OCI-M1 (cell line): Measurements from ENCODE around the gene KCTD14.
"Not testable (repeated sequence)": the region's sequence is repeated elsewhere in the genome, so short reads cannot be mapped to it uniquely, and the experiment has no call there.

ENCODE experiments used
- DNase-seq: peaks from one replicate; lab custom pipeline; 2025; lab: John Stamatoyannopoulos, UW

Gene KCTD14

GRCh38 chr11:78022397-78023396, at the start of gene KCTD14:
Gene KCTD14, minus strand, starts transcription at chr11:78023276. Its CDS starts 27 bp downstream, at chr11:78023249.
- no peak for DNase-seq

GRCh38 chr11:78072455-78072854, 49.4 kb upstream of the KCTD14 start:
- DNase-seq = no peak

- DNase-seq = no peak
These were observed 48.6 kb upstream of the KCTD14 start for GRCh38 chr11:78071717-78072116.

- no peak for DNase-seq
These were observed 47.5 kb upstream of the KCTD14 start for GRCh38 chr11:78070621-78071020.

GRCh38 chr11:78069465-78069864, 46.4 kb upstream of the KCTD14 start:
- no peak for DNase-seq

- no peak for DNase-seq
These were observed 44.6 kb upstream of the KCTD14 start for GRCh38 chr11:78067704-78068103.

GRCh38 chr11:78066471-78066870, 43.4 kb upstream of the KCTD14 start:
- no peak for DNase-seq

- no peak for DNase-seq
These were observed 42.1 kb upstream of the KCTD14 start for GRCh38 chr11:78065203-78065602.

- no peak for DNase-seq
These were observed 40.5 kb upstream of the KCTD14 start, which contains the start of gene THRSP for GRCh38 chr11:78063440-78064181. Gene THRSP, plus strand, starts transcription at chr11:78063861. Its CDS starts 21 bp downstream, at chr11:78063882.

- peak; percentile 53 for DNase-seq
These were observed 39.6 kb upstream of the KCTD14 start for GRCh38 chr11:78062671-78063070.

- DNase-seq = peak; percentile 77
These were observed 38.8 kb upstream of the KCTD14 start for GRCh38 chr11:78061921-78062311.

- DNase-seq = peak; percentile 69
These were observed 38.2 kb upstream of the KCTD14 start for GRCh38 chr11:78061088-78061920.

GRCh38 chr11:78060533-78060932, 37.5 kb upstream of the KCTD14 start:
- no peak for DNase-seq

- not testable (repeated sequence) for DNase-seq
These were observed 36.8 kb upstream of the KCTD14 start for GRCh38 chr11:78059749-78060328.

GRCh38 chr11:78057462-78058055, 34.5 kb upstream of the KCTD14 start:
- DNase-seq = no peak

- DNase-seq = peak; percentile 65
These were observed 33.0 kb upstream of the KCTD14 start for GRCh38 chr11:78056093-78056492.

GRCh38 chr11:78054971-78055370, 31.9 kb upstream of the KCTD14 start:
- DNase-seq = no peak

- DNase-seq = peak; percentile 100
These were observed 28.1 kb upstream of the KCTD14 start for GRCh38 chr11:78050964-78051831.

- no peak for DNase-seq
These were observed 26.3 kb upstream of the KCTD14 start for GRCh38 chr11:78049348-78049747.

GRCh38 chr11:78048561-78048960, 25.5 kb upstream of the KCTD14 start:
- DNase-seq = peak; percentile 78
